ENCODE results near the gene GALNT1.

The GALNT1 gene

DNA sequence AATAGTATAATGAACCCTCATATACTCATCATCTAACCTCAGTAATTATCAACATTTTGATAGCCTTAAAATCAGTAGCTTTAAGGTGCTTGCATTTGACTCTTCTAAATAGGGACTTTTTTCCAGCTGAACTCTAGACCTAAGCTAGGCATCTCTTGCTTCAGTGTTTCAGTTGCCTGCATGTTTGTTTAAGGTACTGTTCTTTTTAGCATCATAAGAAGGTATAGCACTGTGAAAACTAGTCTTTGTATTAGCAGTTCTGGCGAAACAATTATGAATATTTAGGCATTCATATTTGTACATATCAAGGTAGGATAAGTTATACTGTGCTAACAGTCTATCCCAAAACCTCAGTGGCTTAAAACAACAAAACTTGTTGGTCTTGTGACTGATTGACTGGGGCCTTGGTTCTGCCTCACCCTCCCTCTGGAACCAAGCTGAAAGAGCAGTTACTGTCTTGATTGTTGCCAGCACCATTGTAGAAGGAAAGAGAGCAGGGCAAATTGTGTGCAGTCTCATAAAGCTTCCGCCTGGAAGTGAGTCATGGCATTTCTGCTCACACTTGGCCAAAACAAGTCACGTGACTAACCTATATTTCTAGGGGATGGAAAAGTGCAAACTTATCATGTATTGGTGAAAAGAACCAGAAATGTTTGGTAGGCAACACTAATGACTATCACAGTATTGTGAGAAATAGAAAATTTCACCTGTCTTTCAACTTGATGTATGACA lies 24.3 kb downstream of the GALNT1 start:
- DNase-seq (ENCODE audit: extremely low read depth, insufficient read length) = no peak
- no peak overlapping the region for H3K4me3 ChIP-seq (replicated peaks; ENCODE audit: low read depth, low read length)
- TF ChIP-seq, protein P1, sequence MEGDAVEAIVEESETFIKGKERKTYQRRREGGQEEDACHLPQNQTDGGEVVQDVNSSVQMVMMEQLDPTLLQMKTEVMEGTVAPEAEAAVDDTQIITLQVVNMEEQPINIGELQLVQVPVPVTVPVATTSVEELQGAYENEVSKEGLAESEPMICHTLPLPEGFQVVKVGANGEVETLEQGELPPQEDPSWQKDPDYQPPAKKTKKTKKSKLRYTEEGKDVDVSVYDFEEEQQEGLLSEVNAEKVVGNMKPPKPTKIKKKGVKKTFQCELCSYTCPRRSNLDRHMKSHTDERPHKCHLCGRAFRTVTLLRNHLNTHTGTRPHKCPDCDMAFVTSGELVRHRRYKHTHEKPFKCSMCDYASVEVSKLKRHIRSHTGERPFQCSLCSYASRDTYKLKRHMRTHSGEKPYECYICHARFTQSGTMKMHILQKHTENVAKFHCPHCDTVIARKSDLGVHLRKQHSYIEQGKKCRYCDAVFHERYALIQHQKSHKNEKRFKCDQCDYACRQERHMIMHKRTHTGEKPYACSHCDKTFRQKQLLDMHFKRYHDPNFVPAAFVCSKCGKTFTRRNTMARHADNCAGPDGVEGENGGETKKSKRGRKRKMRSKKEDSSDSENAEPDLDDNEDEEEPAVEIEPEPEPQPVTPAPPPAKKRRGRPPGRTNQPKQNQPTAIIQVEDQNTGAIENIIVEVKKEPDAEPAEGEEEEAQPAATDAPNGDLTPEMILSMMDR (IDR thresholded peaks at IDR 0.05; ENCODE audit: insufficient read depth, low read length, poor library complexity, severe bottlenecking) = no peak
- H3K36me3 ChIP-seq (ENCODE audit: control insufficient read depth, insufficient read depth, low read length) = no peaks in the 10 kb centered on the region
- no peaks in the 10 kb centered on the region for H3K27me3 ChIP-seq (replicated peaks; ENCODE audit: control insufficient read depth, insufficient read depth, low read length)

DNA sequence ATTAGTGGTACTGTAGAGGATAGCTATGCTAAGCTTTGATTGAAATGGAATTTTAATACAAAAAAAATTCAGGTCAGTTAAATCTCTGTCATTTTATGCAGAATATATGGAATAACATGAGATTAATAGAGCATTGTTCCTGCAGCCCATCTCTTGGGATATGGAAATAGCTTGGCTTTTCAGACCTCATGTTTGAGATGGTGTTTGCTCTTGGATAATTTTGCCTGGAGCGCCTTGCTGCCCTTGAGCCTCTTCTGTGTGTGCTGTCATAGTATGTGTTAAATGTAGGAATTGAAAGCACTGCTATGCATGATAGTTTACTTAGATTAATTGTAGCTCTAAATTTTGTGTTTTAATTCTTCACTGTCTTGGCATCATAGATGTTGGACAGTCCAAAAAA lies 27.7 kb downstream of the GALNT1 start:
- H3K36me3 ChIP-seq (ENCODE audit: control insufficient read depth, insufficient read depth, low read length) = no peaks in the 10 kb centered on the region
- no peak overlapping the region for H3K4me3 ChIP-seq (replicated peaks; ENCODE audit: low read depth, low read length)
- TF ChIP-seq, protein P1 (IDR thresholded peaks at IDR 0.05; ENCODE audit: insufficient read depth, low read length, poor library complexity, severe bottlenecking) = no peak
- H3K27me3 ChIP-seq (replicated peaks; ENCODE audit: control insufficient read depth, insufficient read depth, low read length) = no peaks in the 10 kb centered on the region
- no peak for DNase-seq (ENCODE audit: extremely low read depth, insufficient read length)

DNA sequence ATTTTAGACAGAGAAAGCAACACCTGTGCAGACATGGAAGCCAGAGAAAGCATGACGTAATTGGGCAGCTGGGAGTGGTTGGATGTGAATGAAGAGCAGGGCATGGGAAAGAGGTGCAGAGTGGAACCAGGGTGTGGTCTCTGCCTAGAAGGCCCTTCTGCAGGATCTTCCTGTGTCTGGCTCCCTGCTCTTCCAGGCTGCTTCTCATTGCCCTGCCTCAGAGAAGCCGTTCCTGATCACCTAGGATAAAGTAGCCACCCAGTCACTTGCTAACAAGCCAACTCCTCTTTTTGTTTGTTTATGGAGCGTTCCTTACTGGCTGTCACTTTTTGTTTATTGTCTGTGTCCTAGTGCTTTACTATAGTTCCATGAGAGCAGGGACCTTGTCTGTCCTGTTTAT lies 28.5 kb downstream of the GALNT1 start:
- Histone ChIP-seq H3K27me3 (replicated peaks; ENCODE audit: control insufficient read depth, insufficient read depth, low read length) (no peaks in the 10 kb centered on the region), H3K36me3 (ENCODE audit: control insufficient read depth, insufficient read depth, low read length) (no peaks in the 10 kb centered on the region), H3K4me3 (replicated peaks; ENCODE audit: low read depth, low read length) (no peak overlapping the region)
- TF ChIP-seq, protein P1 (IDR thresholded peaks at IDR 0.05; ENCODE audit: insufficient read depth, low read length, poor library complexity, severe bottlenecking) = no peak
- no peak for DNase-seq (ENCODE audit: extremely low read depth, insufficient read length)

GRCh38 chr18:35610724-35611123 lies 29.2 kb downstream of the GALNT1 start:
- TF ChIP-seq, protein P1 (IDR thresholded peaks at IDR 0.05; ENCODE audit: insufficient read depth, low read length, poor library complexity, severe bottlenecking) = no peak
- no peak overlapping the region for H3K4me3 ChIP-seq (replicated peaks; ENCODE audit: low read depth, low read length)
- no peak for DNase-seq (ENCODE audit: extremely low read depth, insufficient read length)
- H3K36me3 ChIP-seq (ENCODE audit: control insufficient read depth, insufficient read depth, low read length) = no peaks in the 10 kb centered on the region
- no peaks in the 10 kb centered on the region for H3K27me3 ChIP-seq (replicated peaks; ENCODE audit: control insufficient read depth, insufficient read depth, low read length)

DNA sequence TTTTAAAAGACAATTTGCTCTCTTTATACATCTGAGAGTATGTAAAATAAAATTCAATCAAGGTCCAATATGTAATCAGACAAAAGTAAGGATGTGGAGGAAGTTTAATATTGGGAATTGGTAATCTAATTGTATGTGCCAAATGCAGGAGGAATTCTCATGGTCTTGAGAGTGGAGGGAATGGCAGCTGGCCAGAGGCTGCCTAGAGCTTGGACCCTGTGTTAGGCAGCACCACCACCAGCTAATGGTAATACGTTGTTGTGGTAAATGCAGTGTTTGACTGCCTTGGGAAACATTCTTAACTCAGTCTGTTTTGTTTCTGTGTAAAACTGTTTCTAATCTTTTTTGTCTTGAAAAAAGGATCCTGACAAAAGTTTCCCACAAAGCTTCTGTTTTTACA lies 30.0 kb downstream of the GALNT1 start:
- no peak for DNase-seq (ENCODE audit: extremely low read depth, insufficient read length)
- TF ChIP-seq, protein P1 (IDR thresholded peaks at IDR 0.05; ENCODE audit: insufficient read depth, low read length, poor library complexity, severe bottlenecking) = no peak
- Histone ChIP-seq H3K4me3 (replicated peaks; ENCODE audit: low read depth, low read length) (no peak overlapping the region), H3K36me3 (ENCODE audit: control insufficient read depth, insufficient read depth, low read length) (no peaks in the 10 kb centered on the region), H3K27me3 (replicated peaks; ENCODE audit: control insufficient read depth, insufficient read depth, low read length) (no peaks in the 10 kb centered on the region)

DNA sequence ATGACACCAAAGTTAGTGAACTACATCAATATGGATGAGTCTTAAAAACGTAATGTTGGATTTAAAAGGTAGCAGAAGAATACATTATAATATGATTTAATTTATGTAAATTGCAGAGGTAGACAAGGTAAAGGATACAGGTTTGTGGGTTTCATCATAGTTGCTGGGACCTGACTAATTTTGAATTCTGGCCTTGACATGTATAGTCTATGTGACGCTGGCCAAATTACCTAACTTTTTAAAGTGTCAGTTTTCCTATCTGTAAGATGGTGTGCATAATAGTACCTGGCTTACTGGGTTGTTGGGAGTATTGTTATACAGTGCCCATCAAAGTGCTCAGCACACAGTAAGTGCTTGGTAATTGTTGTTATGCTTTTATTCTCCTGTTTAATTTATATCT lies 34.5 kb downstream of the GALNT1 start:
- no peak overlapping the region for H3K4me3 ChIP-seq (replicated peaks; ENCODE audit: low read depth, low read length)
- TF ChIP-seq, protein P1 (IDR thresholded peaks at IDR 0.05; ENCODE audit: insufficient read depth, low read length, poor library complexity, severe bottlenecking) = no peak
- H3K36me3 ChIP-seq (ENCODE audit: control insufficient read depth, insufficient read depth, low read length) = no peaks in the 10 kb centered on the region
- H3K27me3 ChIP-seq (replicated peaks; ENCODE audit: control insufficient read depth, insufficient read depth, low read length) = no peaks in the 10 kb centered on the region
- no peak for DNase-seq (ENCODE audit: extremely low read depth, insufficient read length)
